GM23338 (cell line): Measurements from ENCODE around the gene ARR3. TPM values are rescaled to one million over a fixed set of nuclear protein-coding genes. Genes with fewer than 3 reads are reported as not detected.

Source experiments
- ATAC-seq: fragments of 200-7000 bp; cut with Tn5 transposase; 3 replicates; pipeline ENCODE4 v1.9.1; 2020
- DNase-seq: peaks from one replicate; pipeline ENCODE4 v3.0.0-alpha.2; 2015; ENCODE audit warnings: low spot score
- H2AFZ ChIP-seq: fragments of 200-600 bp; sonication (generic); 2 replicates; pipeline ENCODE4 v1.8.0; 2016; ENCODE audit warnings: antibody characterized with exemption, mild to moderate bottlenecking, moderate library complexity
- H3F3A ChIP-seq: fragments of 200-600 bp; sonication (generic); replicated peaks from 2 replicates; pipeline ENCODE4 v1.8.0; 2017; ENCODE audit warnings: antibody characterized with exemption, mixed run types, low read depth
- H3K27ac ChIP-seq: fragments of 200-600 bp; sonication (generic); 2 replicates; pipeline ENCODE4 v1.6.1; 2016; ENCODE audit warnings: low read depth
- H3K27me3 ChIP-seq: fragments of 200-600 bp; sonication (generic); 2 replicates; pipeline ENCODE4 v1.8.0; 2016; ENCODE audit warnings: mild to moderate bottlenecking, mixed run types, moderate library complexity; ENCODE audit not compliant: insufficient read depth
- H3K36me3 ChIP-seq: fragments of 200-600 bp; sonication (generic); 2 replicates; pipeline ENCODE4 v1.8.0; 2016; ENCODE audit warnings: mild to moderate bottlenecking; ENCODE audit not compliant: insufficient read depth
- H3K4me1 ChIP-seq: fragments of 200-600 bp; sonication (generic); 2 replicates; pipeline ENCODE4 v1.8.0; 2016; ENCODE audit warnings: mild to moderate bottlenecking, moderate library complexity; ENCODE audit not compliant: insufficient read depth
- H3K4me2 ChIP-seq: fragments of 200-600 bp; sonication (generic); 2 replicates; pipeline ENCODE4 v1.7.1; 2017; ENCODE audit warnings: mixed run types
- H3K4me3 ChIP-seq: fragments of 200-600 bp; sonication (generic); 2 replicates; pipeline ENCODE4 v1.6.1; 2016; ENCODE audit warnings: mixed run types
- H3K79me2 ChIP-seq: fragments of 200-600 bp; sonication (generic); replicated peaks from 2 replicates; pipeline ENCODE4 v1.8.0; 2017; ENCODE audit warnings: mild to moderate bottlenecking; ENCODE audit not compliant: insufficient read depth
- H3K9me2 ChIP-seq: fragments of 200-600 bp; sonication (generic); 2 replicates; pipeline ENCODE4 v1.8.0; 2017; ENCODE audit not compliant: insufficient read depth
- H4K20me1 ChIP-seq: fragments of 200-600 bp; sonication (generic); replicated peaks from 2 replicates; pipeline ENCODE4 v1.8.0; 2017; ENCODE audit warnings: mild to moderate bottlenecking; ENCODE audit not compliant: insufficient read depth
- H3K27ac Mint-ChIP-seq: 2 replicates; pipeline ENCODE4 v1.8.0; 2020; ENCODE audit warnings: inconsistent platforms, mild to moderate bottlenecking, moderate library complexity, mixed read lengths
- H3K27me3 Mint-ChIP-seq: 3 replicates; pipeline ENCODE4 v1.8.0; 2022; ENCODE audit warnings: low read depth, mild to moderate bottlenecking, moderate library complexity, mixed read lengths, inconsistent platforms; ENCODE audit not compliant: insufficient read depth, poor library complexity
- H3K36me3 Mint-ChIP-seq: 3 replicates; pipeline ENCODE4 v1.8.0; 2021; ENCODE audit warnings: low read depth, mild to moderate bottlenecking, inconsistent platforms, moderate library complexity, mixed read lengths
- H3K4me1 Mint-ChIP-seq: 3 replicates; pipeline ENCODE4 v1.8.0; 2020; ENCODE audit warnings: mild to moderate bottlenecking, inconsistent platforms, mixed read lengths
- H3K4me3 Mint-ChIP-seq: 3 replicates; pipeline ENCODE4 v1.8.0; 2021; ENCODE audit warnings: moderate library complexity, mild to moderate bottlenecking, inconsistent platforms, mixed read lengths
- H3K9me3 Mint-ChIP-seq: 3 replicates; pipeline ENCODE4 v1.8.0; 2020; ENCODE audit warnings: moderate library complexity, mild to moderate bottlenecking, inconsistent platforms, mixed read lengths
- CTCF ChIP-seq, 2 experiments: fragments of 200-600 bp in 1 of 2; sonication (generic) in 1 of 2; conservative IDR thresholded peaks; 2 replicates each; pipeline versions ENCODE4 v1.5.1 to v1.6.1; 2016 to 2017; ENCODE audit warnings: antibody characterized with exemption in 2 of 2, low read depth in 2 of 2, mild to moderate bottlenecking in 2 of 2, moderate library complexity in 1 of 2
- ETS1 ChIP-seq: IDR thresholded peaks from 2 replicates; pipeline ENCODE4 v1.6.1; 2016; ENCODE audit warnings: antibody characterized with exemption
- EZH2 ChIP-seq: fragments of 200-600 bp; sonication (generic); IDR thresholded peaks from one replicate; pipeline ENCODE4 v1.8.0; 2017; ENCODE audit warnings: antibody characterized with exemption, mild to moderate bottlenecking, low read depth; ENCODE audit not compliant: unreplicated experiment
- REST ChIP-seq: IDR thresholded peaks from one replicate; pipeline ENCODE4 v1.6.1; 2018; ENCODE audit warnings: antibody characterized with exemption; ENCODE audit not compliant: unreplicated experiment
- STAT1 ChIP-seq: IDR thresholded peaks from one replicate; pipeline ENCODE4 v1.6.1; 2016; ENCODE audit warnings: antibody characterized with exemption; ENCODE audit not compliant: unreplicated experiment
- ZNF462 ChIP-seq: fragments of 250-450 bp; sonication (Bioruptor Pico); IDR thresholded peaks from 2 replicates; pipeline ENCODE4 v1.5.0; 2020; ENCODE audit warnings: mild to moderate bottlenecking, moderate library complexity
- polyA plus RNA-seq: library from polyadenylated mRNA; unstranded; fragments of >200 nt; fragmentation: Nextera tagmentation; extraction: Ambion mirVana; gene quantifications from 2 replicates; pipeline ENCODE4 v1.2.1, GENCODE V29; 2016
- total RNA-seq: library from RNA; depleted of rRNA; stranded (reverse); fragments of >200 nt; shearing (Covaris generic); gene quantifications from 2 replicates; pipeline ENCODE4 v1.2.3, GENCODE V29; 2014

Gene ARR3
- total and polyA plus RNA-seq, 2 experiments from 2014 or later, result not detected

- DNase-seq, result no peak
- Mint-ChIP-seq H3K27ac (no peak overlapping the region), H3K4me1 (peaks cover 26% of the 10 kb centered on the region), H3K27me3 (peaks cover 2% of the 10 kb centered on the region), H3K36me3 (no peaks in the 10 kb centered on the region), H3K4me3 (no peak overlapping the region), H3K9me3 (no peaks in the 10 kb centered on the region)
- Histone ChIP-seq H3K4me1 (peaks cover 3% of the 10 kb centered on the region; the same call in 1 of the 2 replicates), H3K36me3 (no peaks in the 10 kb centered on the region), H3K4me3 (no peak overlapping the region), H3K4me2 (no peak overlapping the region), H3K9me2 (0 out of 2 replicates have a peak, but pooled peaks cover 6% of the 10 kb centered on the region), H4K20me1 (no peaks in the 10 kb centered on the region), H3K79me2 (no peaks in the 10 kb centered on the region), H3F3A (no peaks in the 10 kb centered on the region), H3K27me3 (no peaks in the 10 kb centered on the region), H3K27ac (no peak overlapping the region), H2AFZ (no peak overlapping the region)
- TF ChIP-seq EZH2 (no peak), ZNF462 (CRISPR knock-in tag) (no peak), ETS1 (no peak), REST (no peak), CTCF (conservative IDR thresholded peaks at IDR 0.05; ENCODE audit: low read depth in 2 of 2) (no peak), STAT1 (no peak)
- ATAC-seq, result no peak
Measured at GRCh38 chrX:70255452-70255851, 12.7 kb upstream of the ARR3 start.
